A172 (cell line): ENCODE results near the gene SOX2. TPM values are rescaled to one million over a fixed set of nuclear protein-coding genes. Genes with fewer than 3 reads are reported as not detected.

Experiments
- DNase-seq: peaks from one replicate; pipeline ENCODE4 v3.0.0-alpha.2; 2015; ENCODE audit warnings: low spot score
- total RNA-seq: library from RNA; depleted of rRNA; stranded (reverse); fragments of >200 nt; shearing (Covaris generic); gene quantifications from 2 replicates; pipeline ENCODE4 v1.2.3, GENCODE V29; 2014; rRNA removed

SOX2 gene
- total RNA-seq = 3.4 and 4.3 TPM in 2 replicates

- DNase-seq = peak; percentile 80
These were observed at the start of gene SOX2 for GRCh38 chr3:181711325-181712135. Gene SOX2 (plus strand): TSS chr3:181711925. CDS start chr3:181712361, 436 bp downstream.

- no peak for DNase-seq
These were observed 28.2 kb upstream of the SOX2 start for GRCh38 chr3:181683563-181683962.

GRCh38 chr3:181687190-181687589 lies 24.5 kb upstream of the SOX2 start:
- no peak for DNase-seq

GRCh38 chr3:181687731-181688130 lies 24.0 kb upstream of the SOX2 start:
- DNase-seq = no peak

GRCh38 chr3:181689546-181689945 lies 22.2 kb upstream of the SOX2 start:
- no peak for DNase-seq

- no peak for DNase-seq
These were observed 21.0 kb upstream of the SOX2 start for GRCh38 chr3:181690769-181691168.

GRCh38 chr3:181691901-181692300 lies 19.8 kb upstream of the SOX2 start:
- DNase-seq = no peak

GRCh38 chr3:181692311-181693145 lies 19.2 kb upstream of the SOX2 start:
- DNase-seq = no peak

GRCh38 chr3:181693280-181693679 lies 18.4 kb upstream of the SOX2 start:
- DNase-seq = no peak

GRCh38 chr3:181694805-181695660 lies 16.7 kb upstream of the SOX2 start:
- no peak for DNase-seq

GRCh38 chr3:181695661-181696491 lies 15.8 kb upstream of the SOX2 start:
- no peak for DNase-seq

- DNase-seq = no peak
These were observed 15.0 kb upstream of the SOX2 start for GRCh38 chr3:181696626-181697230.

- no peak for DNase-seq
These were observed 13.3 kb upstream of the SOX2 start for GRCh38 chr3:181698263-181698954.

GRCh38 chr3:181699171-181699903 lies 12.4 kb upstream of the SOX2 start:
- no peak for DNase-seq

GRCh38 chr3:181700168-181701087 lies 11.3 kb upstream of the SOX2 start:
- DNase-seq = peak; percentile 85

- no peak for DNase-seq
These were observed 10.6 kb upstream of the SOX2 start for GRCh38 chr3:181701096-181701495.

GRCh38 chr3:181703601-181704420 lies 7.9 kb upstream of the SOX2 start:
- DNase-seq = no peak
